Daoy (cell line): ENCODE measurements around the gene ERC2. TPM values are rescaled to one million over a fixed set of nuclear protein-coding genes. Genes with fewer than 3 reads are reported as not detected.

Experiments used
- DNase-seq: peaks from one replicate; pipeline ENCODE4 v3.0.0-alpha.2; 2015; ENCODE audit warnings: low read depth
- total RNA-seq: library from RNA; depleted of rRNA; stranded (reverse); fragments of >200 nt; shearing (Covaris generic); gene quantifications from 2 replicates; pipeline ENCODE4 v1.2.3, GENCODE V29; 2014

Gene ERC2
- total RNA-seq, 1 experiment from 2014 or later, result 1.7 TPM

DNA sequence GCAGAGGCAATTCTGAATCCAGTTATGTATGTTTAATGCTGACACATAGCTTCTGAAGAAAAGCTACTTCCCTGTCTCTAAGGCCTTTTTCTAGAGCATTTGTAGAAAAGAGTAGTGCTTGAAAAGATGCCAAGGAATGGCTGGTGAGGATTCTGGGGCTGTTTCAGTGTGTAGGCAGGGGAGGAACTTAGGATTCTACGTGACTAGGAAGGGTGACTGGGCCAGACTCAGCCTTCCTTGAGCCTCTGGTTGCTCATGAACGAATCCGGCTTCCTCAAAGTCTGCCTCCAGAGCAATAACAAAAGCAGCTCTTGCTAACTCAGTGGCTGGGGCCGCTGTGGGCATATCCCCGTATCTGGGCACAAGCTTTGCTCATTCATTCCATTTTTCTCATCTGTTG, 876.4 kb downstream of the ERC2 start:
- DNase-seq, result no peak

DNA sequence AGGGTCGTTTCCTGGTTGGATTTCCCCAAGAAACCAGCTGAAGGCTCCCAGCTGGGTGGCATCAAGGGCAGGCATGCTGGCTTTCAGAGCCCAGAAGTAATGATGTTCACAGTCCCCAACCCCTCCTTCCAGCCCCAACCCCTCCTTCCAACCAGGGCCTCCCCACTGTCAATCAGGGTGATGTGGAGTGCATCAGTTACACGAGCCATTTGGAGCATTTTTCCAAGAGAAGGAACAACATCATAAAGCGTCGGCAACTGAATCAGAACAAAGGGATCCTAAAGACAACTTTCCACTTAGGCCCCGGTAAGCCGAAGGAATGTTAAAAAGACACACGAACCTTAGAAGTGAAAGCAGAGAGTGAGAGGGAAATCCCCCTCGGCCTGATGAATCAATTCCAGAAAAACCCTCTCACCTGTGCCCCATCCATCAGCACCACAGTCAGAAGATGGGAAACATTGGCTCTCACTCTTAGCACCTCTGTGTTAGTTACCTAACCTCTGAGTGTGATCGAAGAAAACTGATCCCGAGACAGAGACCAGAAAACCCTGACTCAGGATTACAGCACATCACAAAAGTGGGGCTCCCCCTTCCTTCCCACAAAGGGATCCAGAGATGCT, 880.0 kb downstream of the ERC2 start:
- DNase-seq, result no peak

DNA sequence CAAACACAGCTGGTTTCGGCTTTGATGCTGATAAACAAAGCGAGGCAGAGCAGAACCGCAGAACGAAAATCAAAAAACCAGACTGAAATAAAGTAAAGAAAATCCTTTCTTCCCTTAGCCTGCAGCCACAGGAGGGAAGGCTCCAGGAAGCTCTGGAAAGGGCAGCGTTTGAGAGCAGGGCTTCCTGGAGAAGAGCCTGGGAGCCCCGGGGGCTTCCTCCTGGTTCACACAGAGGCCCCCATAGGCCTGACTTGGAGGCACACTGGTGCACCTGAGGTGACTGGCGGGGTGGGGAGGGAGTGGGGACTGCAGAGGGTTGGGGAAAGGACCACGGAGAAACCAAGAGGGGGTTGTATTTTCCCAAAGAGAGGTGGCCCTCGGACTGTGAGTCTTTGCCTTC, 882.4 kb downstream of the ERC2 start:
- no peak for DNase-seq

DNA sequence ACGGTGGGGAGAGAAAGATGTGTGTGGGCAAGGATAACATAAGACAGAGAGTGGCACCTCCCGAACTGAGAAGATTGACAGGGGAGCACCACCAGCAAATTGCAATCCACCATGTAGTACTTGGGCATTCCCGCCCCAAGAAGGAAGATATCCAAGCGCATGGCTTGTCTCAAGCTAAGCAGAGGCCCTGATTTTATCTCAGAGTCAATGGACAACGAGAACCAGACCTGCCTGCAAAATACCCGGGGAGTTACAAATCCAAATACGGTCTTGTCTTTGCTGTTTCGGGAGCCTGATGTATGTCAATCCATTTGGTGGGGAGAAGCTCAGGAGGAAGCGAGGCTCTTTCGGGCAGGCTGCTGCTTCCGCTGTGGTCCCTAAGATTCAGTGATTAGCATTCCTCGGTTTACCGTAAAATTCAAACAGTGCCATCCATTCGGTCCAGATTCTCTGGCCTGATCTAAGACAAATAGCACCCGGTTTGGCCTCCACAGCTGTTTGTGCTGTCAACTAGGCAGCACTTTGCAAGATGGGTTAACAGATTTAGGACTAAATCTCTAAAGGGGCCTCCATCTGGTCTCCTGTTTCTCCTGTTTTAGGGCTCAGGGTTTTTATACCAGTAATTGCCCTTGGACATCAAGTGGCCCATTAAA, 883.4 kb downstream of the ERC2 start:
- DNase-seq, result no peak

DNA sequence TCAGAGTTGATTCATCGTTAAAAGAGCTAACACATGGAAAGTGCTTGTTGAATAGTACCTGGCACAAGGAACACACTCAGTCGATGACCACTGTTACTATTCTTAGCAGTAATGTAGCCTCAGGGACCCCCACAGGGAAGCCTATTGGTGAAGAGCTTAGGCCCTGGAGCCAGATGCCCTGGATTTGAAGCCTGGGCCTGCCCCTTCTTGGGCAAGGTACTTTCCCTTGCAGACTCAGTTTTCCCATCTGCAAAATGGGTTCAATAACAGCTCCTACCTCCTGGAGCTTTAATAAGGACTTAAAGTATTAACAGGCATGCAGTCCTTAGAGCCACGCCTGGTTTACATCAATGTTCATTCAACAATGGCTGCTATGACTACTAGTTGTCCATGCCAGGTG, 884.2 kb downstream of the ERC2 start:
- DNase-seq, result no peak

DNA sequence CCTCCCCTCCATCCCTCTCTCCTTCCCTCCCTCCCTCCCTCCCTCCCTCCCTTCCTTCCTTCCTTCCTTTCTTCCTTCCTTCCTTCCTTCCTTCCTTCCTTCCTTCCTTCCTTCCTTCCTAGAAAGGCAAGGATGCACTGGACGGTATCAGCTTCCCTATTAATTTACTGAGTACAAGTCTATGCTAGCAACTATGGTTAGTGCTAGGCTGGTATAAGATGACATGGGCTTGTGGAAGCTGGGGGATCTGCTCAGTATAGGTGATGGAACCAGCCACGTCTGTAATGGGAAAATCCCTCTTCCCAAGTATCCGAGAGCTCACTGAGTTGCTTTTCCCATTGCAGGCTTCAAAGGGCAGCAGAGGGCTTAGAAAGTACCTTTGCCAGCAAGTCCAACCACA, 884.8 kb downstream of the ERC2 start:
- DNase-seq, result no peak

DNA sequence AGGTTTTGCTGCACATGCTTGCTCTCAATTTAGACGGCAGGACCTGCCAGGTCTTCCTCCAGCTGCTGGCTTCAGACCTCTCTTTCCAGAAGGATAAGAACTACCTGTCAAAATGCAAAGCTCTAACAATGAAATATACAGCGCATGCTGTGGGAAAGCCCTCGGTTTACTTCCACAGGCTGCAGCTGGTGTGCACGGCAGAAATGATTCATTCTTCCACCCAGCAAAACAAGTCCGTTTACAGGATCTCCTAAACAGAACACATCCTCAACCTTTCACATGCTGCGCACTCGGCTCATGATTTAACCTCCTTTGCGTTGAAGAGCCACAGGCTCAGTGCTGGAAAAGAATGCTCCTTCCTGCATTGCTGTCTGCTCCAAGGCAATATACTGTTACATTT, 888.8 kb downstream of the ERC2 start:
- no peak for DNase-seq

DNA sequence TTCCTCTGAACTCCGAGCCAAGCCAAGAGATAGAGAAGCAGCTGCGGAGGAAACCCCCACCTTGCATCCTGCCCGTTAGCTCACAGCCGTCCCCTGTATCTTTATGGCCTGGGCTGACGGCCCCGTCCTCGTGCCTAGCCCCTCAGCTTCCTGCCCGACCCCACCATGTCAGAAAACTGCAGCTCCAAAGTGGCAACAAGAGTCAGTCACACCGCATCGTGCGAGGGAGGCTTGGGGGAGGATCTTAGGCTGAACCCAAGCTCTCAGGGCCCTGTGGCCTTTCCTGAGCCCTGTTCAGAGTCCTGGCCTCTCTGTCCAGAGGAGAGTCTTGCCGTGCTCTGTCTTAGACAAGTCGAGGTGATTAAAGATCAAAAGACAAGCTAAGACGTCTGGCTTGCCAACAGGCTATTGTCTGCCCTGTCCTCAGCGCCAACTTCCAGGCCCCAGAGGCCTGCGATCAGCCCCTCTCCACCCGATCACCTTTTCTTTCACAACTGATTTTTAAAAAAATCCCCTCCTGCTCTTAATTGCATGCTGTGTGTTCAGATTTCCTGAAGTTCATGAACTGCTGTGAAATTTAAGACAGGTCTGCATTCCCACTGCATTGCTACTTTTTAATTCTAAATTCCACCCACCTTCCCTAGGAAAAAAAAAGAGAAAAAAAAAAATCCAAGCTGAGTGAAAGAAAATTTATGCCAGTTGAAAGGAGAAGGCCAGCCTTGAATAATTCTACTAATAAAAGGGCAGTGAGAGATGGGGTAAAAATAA, 891.5 kb downstream of the ERC2 start:
- DNase-seq, result no peak

DNA sequence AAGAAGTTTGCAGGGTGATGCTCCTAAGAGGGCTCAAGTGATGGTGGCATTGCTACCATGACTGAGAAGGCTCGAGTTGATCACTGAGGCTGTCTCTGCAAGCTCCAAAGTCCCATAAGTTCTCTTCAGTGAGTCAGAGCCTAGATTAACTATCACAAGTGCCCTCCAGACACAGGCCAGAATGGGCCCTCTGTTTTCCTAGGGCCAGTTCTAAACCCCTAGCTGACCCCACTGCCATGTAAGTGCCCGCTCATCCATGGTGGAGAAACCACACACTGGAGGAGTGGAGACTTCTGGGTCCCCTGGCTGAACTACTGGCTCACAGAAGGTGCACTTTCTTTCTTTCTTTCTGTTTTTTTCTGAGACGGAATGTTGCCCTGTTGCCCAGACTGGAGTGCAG, 893.6 kb downstream of the ERC2 start:
- no peak for DNase-seq

DNA sequence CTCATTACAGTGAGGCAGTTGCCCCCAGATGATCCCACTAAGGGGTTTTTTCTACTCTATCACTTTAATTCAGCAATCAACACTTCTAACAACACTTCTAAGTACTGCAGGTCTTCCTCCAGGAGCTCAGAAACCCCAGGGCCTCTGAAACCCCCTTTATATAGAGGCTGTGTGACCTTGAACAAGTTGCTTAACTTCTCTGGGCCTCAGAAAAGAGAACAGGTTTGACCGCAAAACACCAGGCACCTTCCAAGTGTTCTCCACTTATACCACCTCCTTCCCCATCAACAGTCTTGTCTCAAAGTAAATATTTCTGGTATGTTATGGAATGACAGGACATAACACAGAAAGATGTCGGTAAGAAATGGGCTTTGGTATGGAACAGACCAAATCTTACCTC, 895.5 kb downstream of the ERC2 start:
- DNase-seq, result no peak

DNA sequence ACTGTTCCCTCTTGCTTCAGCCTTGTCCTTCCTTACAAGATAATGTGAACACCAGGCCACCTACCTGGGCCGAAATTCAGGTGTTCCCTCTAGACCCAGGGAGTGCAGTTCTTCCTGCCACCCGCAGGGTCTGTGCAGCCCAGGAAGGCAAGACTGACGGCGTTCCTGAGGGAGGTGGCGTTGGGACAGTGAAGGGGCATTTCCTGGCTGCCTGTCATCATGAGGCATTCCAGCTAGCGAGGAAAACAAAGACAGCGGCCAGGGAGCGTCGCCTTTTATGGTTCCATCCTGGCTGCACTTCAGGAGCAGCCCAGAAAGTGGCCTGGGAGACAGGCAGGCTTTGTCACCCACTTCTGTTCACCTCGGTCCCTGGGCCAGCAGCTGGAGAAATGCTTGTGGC, 896.4 kb downstream of the ERC2 start:
- DNase-seq, result peak; percentile 58

DNA sequence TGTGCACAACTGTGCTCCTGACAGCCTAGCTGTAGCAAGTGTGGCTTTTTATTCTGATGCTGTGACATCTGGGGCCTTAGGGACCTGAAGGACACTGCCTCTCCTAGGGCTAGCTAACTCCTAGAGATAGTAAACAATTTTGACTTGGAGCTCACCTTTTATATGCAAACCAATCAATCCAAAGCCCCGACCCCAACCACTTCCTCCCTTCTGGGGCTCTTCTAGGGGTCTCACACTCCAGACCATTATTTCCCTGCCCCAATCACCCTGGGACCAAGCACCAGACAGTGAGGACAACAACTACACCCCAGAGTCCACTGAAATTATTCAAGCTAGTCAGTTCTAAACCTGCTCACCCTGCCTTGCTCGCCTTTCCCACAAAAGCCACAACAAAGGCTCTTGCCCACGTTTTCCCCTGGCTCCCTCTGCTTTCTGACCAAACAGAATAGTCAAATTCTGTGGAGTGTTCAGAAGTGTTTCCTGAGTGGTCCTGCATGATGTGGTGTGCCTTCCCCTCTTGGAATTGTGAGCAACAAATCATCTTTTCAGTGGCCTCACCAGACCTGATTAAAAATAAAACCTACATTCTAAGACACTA, 897.0 kb downstream of the ERC2 start:
- peak; percentile 11 for DNase-seq

DNA sequence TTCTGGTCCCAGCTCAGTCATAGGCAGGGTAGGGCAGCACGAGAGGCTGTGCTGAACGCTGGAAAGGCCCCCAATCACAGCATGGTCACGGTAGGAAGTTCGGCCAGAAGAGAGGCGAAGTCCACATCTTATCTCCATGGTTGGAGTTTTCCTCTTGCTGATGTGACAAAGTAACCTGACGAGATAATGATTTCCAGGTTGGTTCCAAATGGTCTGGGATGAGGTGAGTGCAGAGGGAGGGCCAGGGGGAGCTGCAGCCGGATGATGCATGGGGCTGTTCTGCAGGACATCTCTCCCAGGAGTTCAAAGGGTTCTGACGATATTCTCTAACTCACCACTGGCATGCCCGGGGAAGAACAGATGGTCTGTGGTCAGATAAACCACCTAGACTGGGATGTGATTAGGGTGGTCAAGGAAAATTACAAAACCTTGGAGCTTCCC, 898.0 kb downstream of the ERC2 start:
- DNase-seq, result no peak

DNA sequence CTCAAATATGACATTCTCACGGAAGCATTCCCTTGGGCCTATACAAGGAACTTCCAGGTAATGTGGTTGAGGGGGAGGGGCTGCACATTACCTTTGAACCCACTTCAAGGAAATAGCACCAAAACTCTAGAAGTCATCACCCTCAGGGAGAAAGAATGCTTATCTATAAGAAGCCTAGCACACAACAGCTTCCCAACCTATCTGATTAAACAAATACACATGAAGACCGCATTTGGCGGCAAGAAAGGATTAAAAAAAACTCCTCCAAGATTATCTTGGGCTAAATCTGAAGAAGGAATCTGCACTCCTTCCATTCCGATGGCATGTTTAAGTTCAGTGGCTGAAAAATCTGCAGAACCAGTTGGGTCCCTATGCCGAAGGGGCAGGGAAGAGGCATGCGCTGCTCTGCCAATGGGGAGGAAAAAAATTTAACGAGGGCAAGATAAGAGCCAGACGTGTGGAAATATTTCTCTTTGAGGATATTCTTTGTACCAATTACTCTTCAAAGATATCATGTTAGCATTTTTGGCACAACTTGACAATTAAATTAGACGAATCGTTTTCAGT, 899.2 kb downstream of the ERC2 start:
- no peak for DNase-seq

DNA sequence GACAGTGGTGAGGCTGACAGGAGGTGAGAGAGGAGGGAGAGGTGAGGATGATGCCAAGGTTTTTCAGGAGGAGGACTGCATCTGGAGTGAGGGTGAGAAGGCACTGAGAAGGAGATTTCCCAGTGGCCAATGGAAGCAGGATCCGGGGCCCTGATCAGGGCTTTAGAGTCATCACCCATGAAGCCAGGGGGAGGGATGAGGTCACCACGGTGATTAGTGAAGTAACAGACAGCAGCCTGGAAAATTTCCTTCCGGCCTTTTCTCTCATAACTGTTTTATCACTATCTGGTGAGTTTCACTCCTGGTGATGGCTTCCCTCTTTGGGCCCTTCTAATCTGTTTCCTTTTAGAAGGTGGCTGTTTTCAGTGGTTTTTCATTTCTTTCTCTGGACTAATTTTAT, 900.7 kb downstream of the ERC2 start:
- peak; percentile 27 for DNase-seq

DNA sequence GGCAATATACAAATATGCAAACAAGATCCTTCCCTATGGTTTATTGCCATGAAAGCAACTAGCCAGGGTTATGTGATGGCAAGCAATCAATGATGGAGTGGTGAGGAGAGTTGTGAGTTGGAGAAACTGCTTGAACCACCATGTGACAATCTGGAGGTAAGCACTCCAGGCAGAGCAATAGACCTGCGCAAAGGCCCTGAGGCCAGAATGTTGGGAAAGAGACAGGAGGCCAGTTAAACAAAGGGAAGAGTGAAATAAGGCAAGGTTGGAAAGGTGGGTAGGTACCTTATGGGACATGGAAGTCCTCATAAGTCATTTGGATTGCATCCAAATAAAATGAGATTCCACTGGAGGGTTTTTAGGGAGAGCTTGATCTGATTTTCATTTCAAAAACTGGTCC, 901.1 kb downstream of the ERC2 start:
- no peak for DNase-seq

DNA sequence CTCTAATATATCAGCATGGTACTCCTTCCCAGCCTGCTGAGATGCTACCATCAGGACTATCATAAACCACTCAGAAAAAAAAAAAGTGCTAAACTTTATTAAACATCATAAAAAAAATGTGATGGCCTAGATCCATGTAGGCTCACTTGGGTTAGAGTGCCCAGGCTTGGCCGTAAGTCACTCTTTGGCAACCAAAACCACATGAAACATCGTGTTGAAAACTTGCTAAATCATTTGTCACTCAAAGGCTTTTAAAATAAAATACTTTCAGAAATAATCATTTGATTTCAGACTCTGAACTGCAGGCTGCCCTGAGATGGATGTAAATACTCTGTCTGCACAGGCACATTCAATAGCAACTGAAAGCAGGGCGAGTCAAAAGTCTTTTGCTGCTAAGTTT, 902.7 kb downstream of the ERC2 start:
- no peak for DNase-seq

DNA sequence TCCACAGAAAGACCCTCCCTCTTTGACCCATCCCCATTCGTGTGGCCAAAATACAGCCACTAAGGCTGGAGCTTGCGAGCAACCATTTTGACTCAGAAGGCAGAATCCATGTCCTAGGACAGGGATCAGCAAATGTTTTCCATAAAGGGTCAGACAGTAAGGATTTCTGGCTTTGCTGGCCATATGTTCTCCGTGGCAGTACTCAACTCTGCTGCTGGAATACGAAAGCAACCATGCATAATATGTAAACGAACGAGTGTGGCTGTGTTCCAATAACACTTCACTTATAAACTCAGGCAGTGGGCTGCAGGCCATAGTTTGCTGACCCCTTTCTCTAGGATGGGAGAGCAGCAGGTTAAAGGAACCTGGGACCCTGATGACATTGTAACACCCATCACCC, 903.5 kb downstream of the ERC2 start:
- no peak for DNase-seq

DNA sequence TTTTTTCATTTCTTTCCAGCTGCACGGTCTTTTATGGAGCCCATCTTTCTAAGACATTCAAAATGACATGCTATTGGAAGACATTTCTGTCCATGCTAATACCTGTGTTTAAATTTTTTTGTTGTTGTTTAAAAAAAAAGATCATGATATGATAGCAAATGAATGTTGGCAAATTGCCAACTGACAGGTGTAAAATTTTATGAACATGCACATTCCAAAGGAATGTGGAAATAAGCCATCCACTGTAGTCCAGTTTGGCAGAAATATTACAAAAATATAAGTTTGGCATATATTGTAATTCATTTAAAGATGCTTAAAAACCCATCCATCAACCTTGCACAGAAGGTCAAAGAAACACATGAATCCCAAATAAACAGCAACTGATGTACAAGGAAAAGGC, 905.6 kb downstream of the ERC2 start:
- no peak for DNase-seq

DNA sequence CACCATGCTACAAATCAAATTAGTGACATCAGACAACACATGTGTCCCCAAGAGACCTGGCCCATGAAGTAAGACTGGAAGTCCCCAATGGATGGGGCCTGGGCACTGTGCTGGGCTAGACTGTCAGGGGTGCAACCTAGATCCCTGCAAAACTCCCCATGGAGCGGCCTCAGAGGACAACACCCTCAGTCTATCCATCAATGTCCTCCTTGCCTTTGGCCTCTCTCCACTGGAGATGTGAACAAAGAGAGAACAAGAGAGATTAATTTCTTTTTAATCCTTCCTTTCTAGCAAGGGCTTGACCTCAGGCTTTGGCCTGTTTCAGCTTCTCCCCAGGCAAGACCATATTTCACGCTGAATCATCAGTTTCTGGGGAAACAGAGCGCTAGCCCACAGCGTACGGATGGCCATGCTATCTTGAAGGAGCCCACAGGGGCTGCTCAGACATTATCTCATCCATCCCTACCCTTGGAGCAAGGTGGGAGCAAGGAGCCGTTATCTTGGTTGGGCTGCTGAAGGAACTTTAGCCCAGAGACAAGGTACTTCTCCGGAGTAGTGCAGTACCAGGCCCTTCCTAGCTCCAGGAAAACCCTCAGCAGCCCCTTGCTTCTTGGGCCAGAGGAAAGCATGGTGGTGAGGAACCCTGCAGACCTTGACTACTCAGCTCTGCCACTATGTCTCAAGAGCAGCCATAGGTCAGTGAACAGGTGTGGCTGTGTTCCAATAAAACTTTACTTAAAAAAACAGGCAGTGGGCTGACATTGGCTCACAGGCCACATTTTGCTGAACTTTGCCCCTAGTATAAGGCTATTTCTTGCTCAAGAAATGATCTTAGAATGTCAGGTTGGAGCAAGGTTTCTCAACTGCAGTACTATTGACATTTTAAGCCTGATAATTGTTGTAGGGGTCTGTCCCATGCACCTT, 908.5 kb downstream of the ERC2 start:
- DNase-seq, result no peak

DNA sequence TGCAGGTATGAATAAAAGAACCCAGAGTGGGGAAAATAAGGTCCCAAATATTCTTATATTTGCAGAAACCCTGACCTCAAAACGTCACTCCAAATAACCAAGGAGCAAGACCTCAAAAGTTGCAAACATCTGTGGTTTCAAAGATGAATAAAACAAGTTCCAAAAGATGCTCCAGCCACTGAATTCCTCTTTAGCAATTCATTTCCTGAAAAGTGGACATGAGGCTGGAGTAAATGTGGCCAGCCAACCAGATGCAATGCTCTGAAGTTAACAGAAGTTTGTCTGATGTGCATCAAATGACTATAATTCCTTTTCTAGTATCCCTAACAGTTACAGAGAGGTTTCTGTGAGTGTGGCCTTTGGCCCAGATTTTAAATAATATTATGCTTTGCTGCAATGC, 910.0 kb downstream of the ERC2 start:
- DNase-seq, result no peak
